VCaP (cell line): Measurements from ENCODE around the gene CAMKMT.

Source experiments
- H3K27ac ChIP-seq: fragments of 450-650 bp; 2 replicates; pipeline ENCODE4 v1.5.1; 2017
- CTCF ChIP-seq: fragments of 450-650 bp; conservative IDR thresholded peaks from 2 replicates; pipeline ENCODE4 v1.5.1; 2017; ENCODE audit warnings: mild to moderate bottlenecking, moderate library complexity

CAMKMT gene

GRCh38 chr2:44562737-44563136, 201.0 kb downstream of the CAMKMT start:
- TF ChIP-seq CTCF = no peak
- no peak overlapping the region for H3K27ac ChIP-seq

- no peak for TF ChIP-seq CTCF
- H3K27ac ChIP-seq = no peak overlapping the region
Observed at GRCh38 chr2:44564752-44565151, 203.0 kb downstream of the CAMKMT start.

GRCh38 chr2:44566059-44566458, 204.3 kb downstream of the CAMKMT start:
- no peak overlapping the region for H3K27ac ChIP-seq
- TF ChIP-seq CTCF = no peak

- H3K27ac ChIP-seq = no peak overlapping the region
- no peak for TF ChIP-seq CTCF
Observed at GRCh38 chr2:44569491-44569890, 207.7 kb downstream of the CAMKMT start.

- no peak overlapping the region for H3K27ac ChIP-seq
- TF ChIP-seq CTCF = no peak
Observed at GRCh38 chr2:44570271-44570670, 208.5 kb downstream of the CAMKMT start.

GRCh38 chr2:44570777-44571176, 209.0 kb downstream of the CAMKMT start:
- no peak overlapping the region for H3K27ac ChIP-seq
- TF ChIP-seq CTCF = no peak

GRCh38 chr2:44572196-44572900, 210.6 kb downstream of the CAMKMT start:
- H3K27ac ChIP-seq = no peak overlapping the region
- TF ChIP-seq CTCF = no peak
